Measurements from ENCODE around the gene GREB1. TPM values are rescaled to one million over a fixed set of nuclear protein-coding genes. Genes with fewer than 3 reads are reported as not detected.

Gene GREB1
- total and polyA plus RNA-seq, 2 of the 4 experiments (the other 2 are of a cell fraction), result 0.05 TPM; not detected in 1

GRCh38 chr2:11547912-11548497 lies 14.2 kb downstream of the GREB1 start:
- Histone ChIP-seq H3K9me3 (ENCODE audit: control insufficient read depth, insufficient read depth, low read length) (peaks cover 6% of the 10 kb centered on the region; the same call in 1 of the 2 replicates), H2AK9ac (replicated peaks; ENCODE audit: low read depth, low read length, poor library complexity) (no peak overlapping the region), H2BK20ac (ENCODE audit: low read depth, low read length) (no peak overlapping the region), H3K23ac (ENCODE audit: low read depth, low read length) (no peak overlapping the region), H2AK5ac (ENCODE audit: low read depth, low read length) (no peak overlapping the region), H3K18ac (ENCODE audit: low read depth, low read length) (no peak overlapping the region), H3K4me2 (ENCODE audit: low read depth, low read length) (no peak overlapping the region), H3K4me3 (ENCODE audit: insufficient read depth, low read depth, low read length) (no peak overlapping the region), H3K9ac (ENCODE audit: low read depth, low read length) (no peak overlapping the region), H4K20me1 (ENCODE audit: insufficient read depth, low read length) (no peaks in the 10 kb centered on the region), H3K4ac (ENCODE audit: low read depth, low read length) (no peak overlapping the region), H3K27ac (ENCODE audit: insufficient read depth, low read length) (no peak overlapping the region), H2AFZ (replicated peaks; ENCODE audit: low read length, poor library complexity) (no peak overlapping the region), H3K9me1 (ENCODE audit: insufficient read depth, low read length) (no peaks in the 10 kb centered on the region), H2BK5ac (ENCODE audit: low read depth, low read length, poor library complexity, severe bottlenecking) (no peak overlapping the region), H4K5ac (ENCODE audit: low read depth, low read length) (no peak overlapping the region), H3K4me1 (ENCODE audit: control insufficient read depth, insufficient read depth, low read length) (no peaks in the 10 kb centered on the region), H4K91ac (ENCODE audit: insufficient read depth, low read depth, low read length) (no peak overlapping the region), H3K79me1 (ENCODE audit: low read depth in 1 of 2, low read length in 2 of 2) (no peaks in the 10 kb centered on the region), H3K56ac (ENCODE audit: extremely low read depth, insufficient read depth, low read length) (no peak overlapping the region), H2BK120ac (ENCODE audit: low read depth, low read length) (no peak overlapping the region), H2BK15ac (ENCODE audit: low read depth, low read length) (no peak overlapping the region), H4K8ac (ENCODE audit: low read depth in 2 of 2, low read length in 2 of 2) (no peak overlapping the region), H3K14ac (replicated peaks; ENCODE audit: low read depth, low read length) (no peak overlapping the region), H3K27me3 (ENCODE audit: control insufficient read depth, insufficient read depth, low read length) (peaks cover 29% of the 10 kb centered on the region), H3K36me3 (ENCODE audit: control insufficient read depth, insufficient read depth, low read length) (no peaks in the 10 kb centered on the region)
- WGBS, 2 experiments (ENCODE audit: extremely low coverage in 2 of 2, insufficient read length in 1 of 2), result 42% methylated on average over 2 of the region's 6 CpGs; no CpG with 5 or more reads in 1 of the 2 experiments
- BruUV-seq (replicated peaks), result no TSS peak
- ChIA-PET CTCF (interaction anchor here (1.8 kb wide), 1 partner anchor 36 kb away, joined by 6 read pairs; no protein-coding TSS in a partner anchor), POLR2A (ENCODE audit: unreplicated experiment) (no interaction called here)
- in situ Hi-C loops (cut with MboI; ENCODE audit: low sequenced_read_pairs), result no loop called here
- TF ChIP-seq RCOR1 (IDR thresholded peaks at IDR 0.05; ENCODE audit: insufficient replicate concordance, low read length) (no peak), RFX5 (IDR thresholded peaks at IDR 0.05; ENCODE audit: low read depth, low read length) (no peak), ELK1 (IDR thresholded peaks at IDR 0.05; ENCODE audit: borderline replicate concordance, low read depth, low read length) (no peak), CTCF (conservative IDR thresholded peaks at IDR 0.05; ENCODE audit: low read depth, low read length) (no peak), BHLHE40 (IDR thresholded peaks at IDR 0.05; ENCODE audit: low read depth, low read length) (no peak)
- dilution Hi-C loops (cut with HindIII; ENCODE audit: low sequenced_read_pairs, unreplicated experiment), result no loop called here
- intact Hi-C loops (cut with micrococcal nuclease), result no loop called here
- DNase-seq, result no peak
- ATAC-seq (ENCODE audit: low read depth), result no peak

Measured in IMR-90 (cell line).